Peyer's patch (tissue), 4 donors: Measurements from ENCODE around the gene EMCN. TPM values are rescaled to one million over a fixed set of nuclear protein-coding genes. Genes with fewer than 3 reads are reported as not detected.

Experiments used
- DNase-seq, 3 donors: peaks; one replicate each; pipeline ENCODE4 v3.0.0-alpha.2; 2017 to 2019
- H3K27ac ChIP-seq, 4 donors: fragments of 200-600 bp; sonication (generic); one replicate each; pipeline ENCODE4 v1.5.1; 2016 to 2019
- H3K27me3 ChIP-seq, 2 donors: fragments of 200-600 bp; sonication (generic); one replicate each; pipeline ENCODE4 v1.5.1; 2019
- H3K36me3 ChIP-seq, 3 donors: fragments of 200-600 bp; sonication (generic); one replicate each; pipeline ENCODE4 v1.5.1; 2016 to 2019
- H3K4me1 ChIP-seq, 4 donors: fragments of 200-600 bp; sonication (generic); one replicate each; pipeline ENCODE4 v1.5.1; 2016 to 2019
- H3K4me3 ChIP-seq, 4 donors: fragments of 200-600 bp; sonication (generic); 1 replicate in 3 of 4; 2 replicates in 1 of 4; pipeline ENCODE4 v1.5.1; 2016 to 2019; ENCODE audit warnings: mild to moderate bottlenecking in 1 of 4
- H3K9me3 ChIP-seq, 4 donors: fragments of 200-600 bp; sonication (generic); one replicate each; pipeline ENCODE4 v1.5.1; 2016 to 2019; ENCODE audit warnings: mild to moderate bottlenecking in 1 of 4
- POLR2A ChIP-seq, 2 donors: fragments of 450-650 bp; IDR thresholded peaks; one replicate each; pipeline ENCODE4 v1.5.1; 2017; ENCODE audit warnings: antibody characterized with exemption in 2 of 2, mild to moderate bottlenecking in 2 of 2, moderate library complexity in 2 of 2
- total RNA-seq, 4 donors: library from RNA; depleted of rRNA; stranded (reverse); fragments of >200 nt; gene quantifications; one replicate each; pipeline ENCODE4 v1.1.0, GENCODE V29; 2016
- TF ChIP-seq, protein P1 (sequence below), 6 experiments: fragments of 450-650 bp in 4 of 6; fragments of 200-600 bp in 2 of 6; sonication (generic) in 1 of 6; IDR thresholded peaks; one replicate each; pipeline ENCODE4 v1.5.1; 2017 to 2019; ENCODE audit warnings: antibody characterized with exemption in 6 of 6, mild to moderate bottlenecking in 3 of 6, moderate library complexity in 1 of 6

EMCN gene
- total RNA-seq, 4 donors from 2014 or later, result 1.2 to 42.1 (median 3.8) TPM

DNA sequence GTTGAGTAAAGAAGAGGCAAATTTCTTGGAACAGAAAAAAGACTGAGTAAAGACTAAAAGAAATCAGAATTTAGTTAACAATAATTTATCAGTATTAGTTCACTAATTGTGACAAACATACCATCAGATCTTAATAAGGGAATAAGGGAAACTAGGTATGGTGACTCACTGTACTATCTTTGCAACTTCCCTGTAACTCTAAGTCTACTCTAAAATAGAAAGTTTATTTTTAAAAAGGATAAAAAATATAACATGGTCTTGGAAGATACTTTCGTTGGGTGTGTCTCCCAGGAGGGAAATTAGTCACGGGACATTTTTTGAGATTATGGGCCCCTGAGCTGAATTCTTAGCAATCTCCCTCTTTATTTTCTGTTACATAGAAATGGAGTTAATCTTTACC is 97.3 kb downstream of the EMCN start:
- no peak for DNase-seq
- no peak overlapping the region for H3K4me3 ChIP-seq
- H3K36me3 ChIP-seq, result no peaks in the 10 kb centered on the region
- no peaks in the 10 kb centered on the region for H3K27me3 ChIP-seq
- H3K4me1 ChIP-seq, result no peaks in the 10 kb centered on the region
- TF ChIP-seq, protein P1, sequence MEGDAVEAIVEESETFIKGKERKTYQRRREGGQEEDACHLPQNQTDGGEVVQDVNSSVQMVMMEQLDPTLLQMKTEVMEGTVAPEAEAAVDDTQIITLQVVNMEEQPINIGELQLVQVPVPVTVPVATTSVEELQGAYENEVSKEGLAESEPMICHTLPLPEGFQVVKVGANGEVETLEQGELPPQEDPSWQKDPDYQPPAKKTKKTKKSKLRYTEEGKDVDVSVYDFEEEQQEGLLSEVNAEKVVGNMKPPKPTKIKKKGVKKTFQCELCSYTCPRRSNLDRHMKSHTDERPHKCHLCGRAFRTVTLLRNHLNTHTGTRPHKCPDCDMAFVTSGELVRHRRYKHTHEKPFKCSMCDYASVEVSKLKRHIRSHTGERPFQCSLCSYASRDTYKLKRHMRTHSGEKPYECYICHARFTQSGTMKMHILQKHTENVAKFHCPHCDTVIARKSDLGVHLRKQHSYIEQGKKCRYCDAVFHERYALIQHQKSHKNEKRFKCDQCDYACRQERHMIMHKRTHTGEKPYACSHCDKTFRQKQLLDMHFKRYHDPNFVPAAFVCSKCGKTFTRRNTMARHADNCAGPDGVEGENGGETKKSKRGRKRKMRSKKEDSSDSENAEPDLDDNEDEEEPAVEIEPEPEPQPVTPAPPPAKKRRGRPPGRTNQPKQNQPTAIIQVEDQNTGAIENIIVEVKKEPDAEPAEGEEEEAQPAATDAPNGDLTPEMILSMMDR (IDR thresholded peaks at IDR 0.05), result no peak
- no peak for TF ChIP-seq POLR2A (IDR thresholded peaks at IDR 0.05)
- H3K9me3 ChIP-seq, result no peaks in the 10 kb centered on the region
- H3K27ac ChIP-seq, result no peak overlapping the region

DNA sequence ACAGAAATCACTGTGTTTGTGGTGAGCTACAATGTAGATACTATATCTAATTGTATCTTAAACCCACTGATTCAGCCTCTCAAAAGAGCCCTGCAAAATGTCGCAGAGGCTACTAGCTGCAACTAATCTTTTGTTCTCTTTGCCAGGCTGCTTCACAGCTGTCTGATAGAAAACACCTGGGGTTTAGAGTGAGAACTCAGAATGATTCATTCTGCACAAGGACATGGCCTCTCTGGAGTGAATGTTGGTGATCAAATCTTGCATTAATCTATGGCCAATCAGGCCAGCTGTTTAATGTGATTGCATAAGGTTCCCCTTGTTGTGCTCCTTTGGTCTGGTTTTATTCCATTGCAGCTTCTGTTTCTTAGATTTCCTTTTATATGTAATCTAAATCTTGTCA is 100.3 kb downstream of the EMCN start:
- no peak overlapping the region for H3K27ac ChIP-seq
- no peaks in the 10 kb centered on the region for H3K36me3 ChIP-seq
- DNase-seq, result no peak
- no peaks in the 10 kb centered on the region for H3K9me3 ChIP-seq
- H3K4me1 ChIP-seq, result no peaks in the 10 kb centered on the region
- no peaks in the 10 kb centered on the region for H3K27me3 ChIP-seq
- H3K4me3 ChIP-seq, result no peak overlapping the region
- TF ChIP-seq POLR2A (IDR thresholded peaks at IDR 0.05), result no peak
- TF ChIP-seq, protein P1 (IDR thresholded peaks at IDR 0.05), result no peak

DNA sequence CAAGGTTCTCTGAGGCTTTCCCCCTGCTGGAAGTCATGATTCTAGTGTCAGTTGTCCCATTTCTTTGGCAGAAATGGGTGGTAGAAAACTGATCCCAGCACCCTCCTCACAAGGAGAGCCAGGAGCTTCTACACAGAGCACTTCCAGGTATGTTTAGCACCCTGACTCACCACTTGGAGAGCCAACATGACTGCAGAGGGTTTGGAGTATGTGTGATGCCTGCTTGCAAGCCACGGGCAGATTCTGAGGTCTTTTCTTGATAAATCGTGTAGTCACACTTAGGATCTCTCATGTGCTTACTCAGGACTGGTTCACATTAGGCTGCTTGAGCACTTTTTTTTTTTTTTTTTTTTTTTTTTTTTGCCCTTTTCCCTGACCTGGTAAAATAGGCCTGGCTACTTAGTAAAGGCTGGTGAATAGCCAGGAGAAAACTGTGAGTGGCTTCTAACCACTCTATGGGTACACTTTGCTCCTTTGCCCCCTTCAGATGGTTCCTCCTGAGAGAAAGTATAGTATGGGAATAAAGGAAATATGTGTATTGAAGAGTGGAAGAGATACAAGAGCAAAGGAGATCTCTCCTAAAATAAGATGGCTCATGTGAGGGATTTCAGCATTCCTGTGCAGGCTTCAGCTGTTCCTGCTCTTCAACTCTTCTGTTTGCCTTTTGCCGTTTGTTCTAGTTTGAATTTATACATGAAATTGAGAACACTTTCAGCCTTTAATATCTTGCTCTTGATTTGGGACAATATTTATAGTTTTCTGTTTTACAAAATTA is 103.6 kb downstream of the EMCN start:
- no peak for DNase-seq
- no peaks in the 10 kb centered on the region for H3K4me1 ChIP-seq
- no peaks in the 10 kb centered on the region for H3K9me3 ChIP-seq
- no peak overlapping the region for H3K4me3 ChIP-seq
- no peak overlapping the region for H3K27ac ChIP-seq
- H3K36me3 ChIP-seq, result no peaks in the 10 kb centered on the region
- no peak for TF ChIP-seq POLR2A (IDR thresholded peaks at IDR 0.05)
- TF ChIP-seq, protein P1 (IDR thresholded peaks at IDR 0.05), result no peak
- no peaks in the 10 kb centered on the region for H3K27me3 ChIP-seq

DNA sequence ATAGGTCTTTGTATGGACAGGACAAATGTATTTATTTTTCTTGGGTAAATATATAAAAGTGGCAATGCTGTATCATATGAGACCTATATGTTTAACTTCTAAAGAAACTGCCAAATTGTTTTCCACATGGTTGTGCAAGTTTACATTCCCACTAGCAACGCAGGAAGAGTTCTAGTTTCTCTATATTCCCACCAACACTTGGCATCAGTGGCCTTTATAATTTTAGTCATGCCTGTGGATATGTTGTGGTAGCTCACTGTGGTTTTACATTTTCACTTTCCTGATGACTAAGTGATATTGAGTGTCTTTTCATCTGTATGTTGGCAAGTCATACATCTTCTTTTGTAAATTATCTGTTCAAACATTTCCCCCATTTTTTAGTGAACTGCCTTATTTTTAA is 126.0 kb downstream of the EMCN start:
- no peaks in the 10 kb centered on the region for H3K36me3 ChIP-seq
- H3K27ac ChIP-seq, result no peak overlapping the region
- no peaks in the 10 kb centered on the region for H3K27me3 ChIP-seq
- no peak overlapping the region for H3K4me3 ChIP-seq
- TF ChIP-seq, protein P1 (IDR thresholded peaks at IDR 0.05), result no peak
- TF ChIP-seq POLR2A (IDR thresholded peaks at IDR 0.05), result no peak
- H3K9me3 ChIP-seq, result no peaks in the 10 kb centered on the region
- no peaks in the 10 kb centered on the region for H3K4me1 ChIP-seq
- DNase-seq, result no peak

DNA sequence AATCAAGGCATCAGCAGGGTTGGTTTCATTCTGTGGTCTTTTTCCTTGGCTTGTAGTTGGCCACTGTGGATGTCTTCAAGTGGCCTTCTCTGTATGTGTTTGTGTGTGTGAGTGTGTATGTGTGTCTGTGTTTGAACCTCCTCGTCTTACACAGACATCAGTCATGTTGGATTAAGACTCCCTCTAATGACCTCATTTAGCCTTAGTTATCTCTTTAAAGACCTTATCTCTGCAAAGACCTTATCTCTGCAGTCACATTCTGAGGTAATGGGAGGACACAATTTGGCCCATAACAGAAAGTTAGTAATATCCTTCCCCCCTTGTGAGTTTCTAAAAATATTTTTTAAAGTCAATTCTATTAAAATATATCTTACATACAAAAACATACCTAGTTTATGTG is 126.7 kb downstream of the EMCN start:
- DNase-seq, result no peak
- no peaks in the 10 kb centered on the region for H3K4me1 ChIP-seq
- no peaks in the 10 kb centered on the region for H3K36me3 ChIP-seq
- H3K27ac ChIP-seq, result no peak overlapping the region
- H3K9me3 ChIP-seq, result no peaks in the 10 kb centered on the region
- H3K4me3 ChIP-seq, result no peak overlapping the region
- H3K27me3 ChIP-seq, result no peaks in the 10 kb centered on the region
- no peak for TF ChIP-seq POLR2A (IDR thresholded peaks at IDR 0.05)
- TF ChIP-seq, protein P1 (IDR thresholded peaks at IDR 0.05), result no peak
